GM19438 (cell line): ENCODE measurements around the gene RASGRP1.

ENCODE experiments used
- ATAC-seq: cut with Tn5 transposase; IDR thresholded peaks from one replicate; pipeline ENCODE4 v1.9.1; 2021; ENCODE audit warnings: low read depth; ENCODE audit not compliant: unreplicated experiment

RASGRP1 gene

GRCh38 chr15:38576837-38577236 lies 12.2 kb upstream of the RASGRP1 start:
- no peak for ATAC-seq

- no peak for ATAC-seq
These were observed 11.6 kb upstream of the RASGRP1 start for GRCh38 chr15:38576261-38576660.

GRCh38 chr15:38565287-38565670 lies 665 bp upstream of the RASGRP1 start:
- ATAC-seq, result no peak

- ATAC-seq, result peak; percentile 54
These were observed 693 bp downstream of the RASGRP1 start for GRCh38 chr15:38563723-38564519.

- no peak for ATAC-seq
These were observed 2.3 kb downstream of the RASGRP1 start for GRCh38 chr15:38562278-38562677.

GRCh38 chr15:38560456-38560926 lies 4.1 kb downstream of the RASGRP1 start:
- ATAC-seq, result no peak

GRCh38 chr15:38559636-38560307 lies 4.8 kb downstream of the RASGRP1 start:
- no peak for ATAC-seq

- ATAC-seq, result no peak
These were observed 5.5 kb downstream of the RASGRP1 start for GRCh38 chr15:38559131-38559530.

- no peak for ATAC-seq
These were observed 6.1 kb downstream of the RASGRP1 start for GRCh38 chr15:38558372-38559059.

GRCh38 chr15:38557921-38558320 lies 6.7 kb downstream of the RASGRP1 start:
- ATAC-seq, result no peak

- no peak for ATAC-seq
These were observed 8.8 kb downstream of the RASGRP1 start for GRCh38 chr15:38555686-38556334.

- no peak for ATAC-seq
These were observed 10.3 kb downstream of the RASGRP1 start for GRCh38 chr15:38554354-38554753.

- no peak for ATAC-seq
These were observed 11.5 kb downstream of the RASGRP1 start for GRCh38 chr15:38553071-38553470.

GRCh38 chr15:38551720-38552648 lies 12.6 kb downstream of the RASGRP1 start:
- ATAC-seq, result no peak

GRCh38 chr15:38549222-38549621 lies 15.4 kb downstream of the RASGRP1 start:
- ATAC-seq, result no peak

- no peak for ATAC-seq
These were observed 17.2 kb downstream of the RASGRP1 start for GRCh38 chr15:38547255-38547997.

GRCh38 chr15:38545179-38545578 lies 19.4 kb downstream of the RASGRP1 start:
- ATAC-seq, result no peak

GRCh38 chr15:38541026-38541425 lies 23.6 kb downstream of the RASGRP1 start:
- ATAC-seq, result no peak

- ATAC-seq, result no peak
These were observed 24.1 kb downstream of the RASGRP1 start for GRCh38 chr15:38540510-38540909.
